NCI-H446 (cell line): ENCODE measurements around the gene PPP1R13B.
"Not testable (repeated sequence)": the region's sequence is repeated elsewhere in the genome, so short reads cannot be mapped to it uniquely, and the experiment has no call there.

Source experiments
- DNase-seq, 2 experiments: peaks; one replicate each; lab custom pipeline; 2025; lab: John Stamatoyannopoulos, UW

Gene PPP1R13B

GRCh38 chr14:103858063-103858781 lies 10.8 kb upstream of the PPP1R13B start:
- no peak for DNase-seq

GRCh38 chr14:103857256-103857655 lies 9.9 kb upstream of the PPP1R13B start:
- no peak for DNase-seq

- no peak for DNase-seq
Measured at GRCh38 chr14:103856607-103857006, 9.2 kb upstream of the PPP1R13B start.

DNA sequence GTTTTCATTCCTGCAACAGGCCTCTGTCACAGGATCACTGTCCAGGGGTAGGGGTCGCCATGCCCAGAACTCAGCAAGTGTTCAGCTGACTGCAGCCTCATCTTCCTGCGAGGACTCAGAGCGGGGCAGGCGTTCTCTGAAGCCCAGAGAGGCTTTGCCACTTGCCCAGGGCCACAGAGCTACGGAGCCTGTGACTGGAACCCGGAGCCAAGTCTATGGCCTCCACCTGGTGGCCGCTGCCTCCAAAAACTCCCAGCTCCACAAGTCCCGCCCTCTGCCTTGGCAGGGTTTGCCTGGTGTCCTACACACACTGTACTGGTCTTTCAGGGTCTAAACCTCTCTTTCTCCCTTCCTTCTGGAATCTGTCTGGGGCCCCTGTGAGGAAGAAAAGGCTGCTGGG lies 8.7 kb upstream of the PPP1R13B start:
- DNase-seq = no peak

- no peak for DNase-seq
Measured at GRCh38 chr14:103855734-103856095, 8.3 kb upstream of the PPP1R13B start.

- DNase-seq = peak in 1 of 2 experiments; percentile 35
Measured at GRCh38 chr14:103854822-103855733, 7.7 kb upstream of the PPP1R13B start.

GRCh38 chr14:103854017-103854808 lies 6.8 kb upstream of the PPP1R13B start:
- no peak for DNase-seq

- no peak for DNase-seq
Measured at GRCh38 chr14:103849151-103849886, 1.9 kb upstream of the PPP1R13B start.

DNA sequence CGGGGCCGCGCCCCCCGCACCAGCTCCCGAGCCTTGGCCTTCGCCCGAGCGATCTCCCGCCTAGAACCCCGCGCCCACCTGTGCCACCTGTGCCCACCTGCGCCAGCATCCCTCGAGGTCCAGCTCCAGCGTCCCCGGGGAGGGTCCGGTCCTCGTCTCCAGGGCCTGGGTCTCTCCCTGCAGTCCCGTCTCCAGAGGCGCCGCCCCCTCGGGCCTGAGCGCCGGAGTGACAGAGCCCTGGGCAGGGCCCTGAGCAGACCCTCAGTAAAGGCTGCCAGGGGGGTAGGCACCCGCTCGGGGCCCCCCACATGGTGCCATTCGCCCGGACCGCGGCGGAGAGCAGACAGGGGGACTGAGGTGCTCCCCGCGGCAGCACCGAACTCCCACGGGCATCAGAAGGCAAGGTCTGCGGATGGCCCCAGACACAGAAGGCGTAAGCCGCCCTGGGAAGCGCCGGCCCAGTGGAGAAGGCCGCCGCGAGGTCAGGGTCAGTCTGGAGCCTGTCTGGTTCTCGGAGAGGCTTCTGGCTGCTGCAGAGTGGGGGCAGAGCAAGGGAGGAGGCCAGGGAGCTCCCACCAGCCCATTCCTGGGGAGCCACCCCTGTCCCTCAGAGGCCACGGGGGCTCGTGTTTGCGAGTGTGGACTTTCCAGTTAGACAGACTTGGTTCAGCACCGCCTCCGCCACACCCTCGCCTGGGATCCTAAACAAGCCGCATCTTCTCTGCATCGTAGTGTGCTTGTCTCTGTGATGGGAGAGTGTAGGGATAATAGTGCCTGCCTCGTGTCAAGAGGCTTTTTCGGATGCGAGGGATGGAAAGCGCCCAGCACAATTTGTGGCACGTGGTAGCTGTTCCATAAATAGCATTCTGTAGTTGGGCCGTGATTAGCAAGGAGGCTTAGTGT lies 1.1 kb upstream of the PPP1R13B start:
- no peak for DNase-seq

DNA sequence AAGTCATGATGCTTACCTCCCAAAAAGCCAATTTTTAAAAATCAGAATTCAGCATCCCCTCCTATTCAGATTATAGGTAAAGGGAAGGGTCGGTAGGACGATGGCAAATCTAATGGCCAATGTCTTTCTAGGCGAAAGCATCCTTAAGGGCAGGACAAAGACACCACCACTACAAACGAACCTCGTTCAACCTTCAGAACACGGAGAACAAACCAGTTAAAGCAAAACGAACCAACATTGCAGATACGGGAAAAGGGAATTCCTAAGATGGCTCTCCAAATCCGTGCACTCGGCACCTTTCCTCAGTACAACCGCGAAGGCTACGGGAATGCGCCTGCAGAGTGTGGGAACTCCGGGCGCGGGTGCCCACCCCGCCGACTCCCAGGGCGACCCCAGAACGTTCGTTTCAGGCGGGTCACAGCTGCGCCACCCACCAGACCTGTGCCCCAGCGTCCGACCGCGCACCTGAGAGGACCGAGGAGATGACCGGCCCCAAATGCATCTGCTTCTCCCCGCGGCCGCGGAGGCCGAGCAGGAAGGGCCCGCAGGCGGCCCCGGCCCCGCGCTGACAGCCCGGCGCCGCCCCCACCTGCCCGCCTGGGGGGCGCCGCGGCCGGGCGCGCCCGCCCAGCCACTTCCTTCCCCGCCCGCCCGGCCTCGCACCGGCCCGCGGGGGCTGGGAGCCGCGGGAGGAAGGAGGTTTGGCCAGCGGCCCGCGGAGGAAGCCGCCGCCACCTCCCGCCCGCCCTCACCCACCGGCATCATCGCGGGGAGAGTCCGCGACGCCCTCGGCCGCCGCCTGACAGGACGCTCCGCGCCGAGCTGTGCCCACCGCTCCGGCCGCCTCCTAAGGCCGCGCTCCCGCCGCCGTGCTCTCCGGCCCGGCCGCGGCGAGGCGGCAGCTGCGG lies 578 bp downstream of the PPP1R13B start:
- no peak for DNase-seq

DNA sequence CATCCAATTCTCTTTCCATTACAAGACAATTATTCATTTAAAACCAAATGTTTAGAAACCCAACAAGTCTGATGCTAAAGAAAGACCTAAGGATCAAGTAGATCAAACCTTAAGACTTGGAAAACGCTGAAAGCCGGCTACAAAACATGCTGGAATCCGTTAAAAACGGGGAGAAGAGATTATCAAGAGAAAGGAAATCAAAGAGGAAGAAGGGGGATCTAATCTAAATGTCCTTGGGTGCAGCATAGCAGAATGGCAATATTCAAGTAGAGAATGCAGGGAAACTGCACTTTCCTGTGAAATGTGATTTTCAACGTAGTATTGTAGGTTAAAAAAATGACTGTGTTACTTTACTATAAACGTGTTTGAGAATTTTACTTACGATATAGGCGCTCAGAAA lies 1.3 kb downstream of the PPP1R13B start:
- no peak for DNase-seq

DNA sequence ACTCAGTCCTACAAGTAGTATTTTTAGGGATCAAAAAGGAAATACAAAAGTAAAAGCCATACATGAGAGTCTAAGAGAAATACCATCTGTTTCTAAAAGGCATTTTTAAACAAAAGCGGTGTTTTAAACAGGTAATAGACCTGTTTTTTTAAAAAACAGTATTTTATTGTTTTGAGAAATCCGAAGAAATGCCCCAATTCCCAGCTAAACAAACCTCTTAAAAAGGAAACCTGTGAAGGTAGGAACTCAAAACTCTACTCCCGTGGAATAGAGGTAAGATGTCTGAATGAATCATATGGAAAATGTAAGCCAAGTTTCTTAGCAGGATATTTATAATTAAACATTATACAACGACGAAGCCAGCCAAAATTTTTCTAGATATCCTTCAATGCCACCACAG lies 2.0 kb downstream of the PPP1R13B start:
- no peak for DNase-seq

GRCh38 chr14:103841265-103841664 lies 6.1 kb downstream of the PPP1R13B start:
- not testable (repeated sequence) for DNase-seq

GRCh38 chr14:103840014-103840413 lies 7.4 kb downstream of the PPP1R13B start:
- no peak for DNase-seq

GRCh38 chr14:103839579-103839978 lies 7.8 kb downstream of the PPP1R13B start:
- no peak for DNase-seq

GRCh38 chr14:103838117-103838516 lies 9.3 kb downstream of the PPP1R13B start:
- DNase-seq = no peak

GRCh38 chr14:103836976-103837725 lies 10.2 kb downstream of the PPP1R13B start:
- DNase-seq = no peak

DNA sequence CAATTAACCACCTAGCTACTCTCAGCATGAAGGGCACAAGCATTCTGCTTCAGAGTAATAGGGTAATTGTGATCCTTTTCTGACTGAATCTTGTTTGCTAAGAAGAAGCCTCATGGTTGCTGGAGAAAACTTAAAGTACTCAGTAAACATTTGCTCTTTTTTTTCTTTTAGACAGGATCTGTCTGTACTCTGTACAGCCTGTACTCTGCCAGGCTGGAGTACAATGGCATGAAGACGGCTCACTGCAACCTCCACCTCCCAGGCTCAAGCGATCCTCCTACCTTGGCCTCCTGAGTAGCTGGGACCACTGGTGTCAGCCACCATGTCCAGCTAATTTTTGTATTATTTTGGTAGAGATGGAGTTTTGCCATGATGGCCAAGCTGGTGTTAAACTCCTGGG lies 12.4 kb downstream of the PPP1R13B start:
- no peak for DNase-seq

- no peak for DNase-seq
Measured at GRCh38 chr14:103833711-103834110, 13.7 kb downstream of the PPP1R13B start.
